NCI-H774 (cell line): Measurements from ENCODE around the gene PPARG.
"Not testable (repeated sequence)": the region's sequence is repeated elsewhere in the genome, so short reads cannot be mapped to it uniquely, and the experiment has no call there.

Experiments
- DNase-seq: peaks from one replicate; lab custom pipeline; 2025; lab: John Stamatoyannopoulos, UW

PPARG gene

GRCh38 chr3:12279591-12280326 lies 9.1 kb upstream of the PPARG start:
- no peak for DNase-seq

GRCh38 chr3:12280357-12280806 lies 8.5 kb upstream of the PPARG start:
- no peak for DNase-seq

- no peak for DNase-seq
These were observed 4.3 kb upstream of the PPARG start for GRCh38 chr3:12284591-12284990.

- DNase-seq, result no peak
These were observed 3.8 kb upstream of the PPARG start for GRCh38 chr3:12285003-12285555.

- not testable (repeated sequence) for DNase-seq
These were observed 3.1 kb upstream of the PPARG start for GRCh38 chr3:12285779-12286178.

- DNase-seq, result no peak
These were observed 2.4 kb upstream of the PPARG start for GRCh38 chr3:12286504-12286903.

GRCh38 chr3:12286927-12287726 lies 1.7 kb upstream of the PPARG start:
- DNase-seq, result no peak

- no peak for DNase-seq
These were observed 1.1 kb upstream of the PPARG start for GRCh38 chr3:12287727-12288181.

GRCh38 chr3:12289524-12289923 lies 654 bp downstream of the PPARG start:
- DNase-seq, result no peak

- DNase-seq, result no peak
These were observed 3.9 kb downstream of the PPARG start for GRCh38 chr3:12292770-12293169.

GRCh38 chr3:12294885-12295580 lies 6.2 kb downstream of the PPARG start:
- DNase-seq, result no peak

- DNase-seq, result no peak
These were observed 7.6 kb downstream of the PPARG start for GRCh38 chr3:12296511-12296910.

- no peak for DNase-seq
These were observed 10.2 kb downstream of the PPARG start for GRCh38 chr3:12299026-12299425.

- no peak for DNase-seq
These were observed 11.3 kb downstream of the PPARG start for GRCh38 chr3:12300137-12300536.

- DNase-seq, result no peak
These were observed 12.2 kb downstream of the PPARG start for GRCh38 chr3:12301031-12301430.

GRCh38 chr3:12301513-12301912 lies 12.6 kb downstream of the PPARG start:
- DNase-seq, result no peak

GRCh38 chr3:12302564-12302963 lies 13.7 kb downstream of the PPARG start:
- no peak for DNase-seq

- DNase-seq, result no peak
These were observed 14.7 kb downstream of the PPARG start for GRCh38 chr3:12303534-12303933.

- no peak for DNase-seq
These were observed 15.1 kb downstream of the PPARG start for GRCh38 chr3:12303993-12304392.

- DNase-seq, result no peak
These were observed 18.3 kb downstream of the PPARG start for GRCh38 chr3:12307136-12307535.

GRCh38 chr3:12308517-12308916 lies 19.6 kb downstream of the PPARG start:
- no peak for DNase-seq

- DNase-seq, result no peak
These were observed 20.8 kb downstream of the PPARG start for GRCh38 chr3:12309716-12310115.
